ENCODE data around the gene ARHGEF12.

ARHGEF12 gene

GRCh38 chr11:120331301-120331996 is 4.8 kb upstream of the ARHGEF12 start:
- Mint-ChIP-seq H3K27ac (no peak overlapping the region), H3K4me1 (peaks cover 19% of the 10 kb centered on the region), H3K36me3 (no peaks in the 10 kb centered on the region), H3K4me3 (no peak overlapping the region), H3K27me3 (peaks cover 40% of the 10 kb centered on the region), H3K9me3 (no peaks in the 10 kb centered on the region)

DNA sequence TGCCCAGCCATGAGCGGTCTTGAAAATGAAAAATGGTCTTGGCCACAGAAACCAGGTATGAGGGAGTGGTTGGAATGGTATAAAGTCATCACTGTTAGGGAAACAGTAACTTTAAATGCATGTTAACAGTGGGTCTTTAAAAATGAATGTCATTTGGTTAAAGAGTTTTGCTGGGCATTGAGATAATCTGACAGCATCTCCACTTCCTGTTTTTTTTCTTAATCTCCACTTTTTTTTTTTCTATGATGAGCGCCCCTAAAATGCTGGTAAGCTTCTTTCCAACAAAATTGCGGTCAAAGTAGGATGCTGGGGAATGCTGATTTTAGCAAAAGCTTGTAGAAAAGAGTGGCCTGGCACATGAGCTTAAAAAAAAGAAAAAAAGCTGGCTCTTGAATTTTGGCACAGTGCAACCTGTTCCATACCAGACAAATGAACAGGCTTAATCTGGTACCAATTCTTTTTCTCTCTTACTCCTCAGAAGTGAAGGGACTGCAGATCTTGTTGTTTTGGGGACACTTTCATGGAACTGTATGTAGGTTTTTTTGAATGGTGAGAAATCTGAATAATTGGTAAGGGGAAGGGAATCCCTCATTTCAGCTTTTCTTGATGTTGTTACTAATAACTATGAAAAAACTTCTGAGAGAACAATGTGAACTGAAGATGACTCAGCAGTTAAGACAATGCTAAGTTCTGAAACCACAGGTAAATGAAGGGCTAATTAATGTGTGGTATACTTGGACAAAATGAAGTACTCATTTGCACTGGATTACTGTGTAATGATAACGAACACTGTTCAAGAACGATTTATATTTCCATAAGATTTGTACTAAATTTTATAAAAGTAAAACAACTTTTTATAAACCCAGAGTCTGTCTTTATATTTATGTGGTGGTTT is 3.1 kb upstream of the ARHGEF12 start:
- Mint-ChIP-seq H3K27me3 (peaks cover 40% of the 10 kb centered on the region), H3K27ac (no peak overlapping the region)

DNA sequence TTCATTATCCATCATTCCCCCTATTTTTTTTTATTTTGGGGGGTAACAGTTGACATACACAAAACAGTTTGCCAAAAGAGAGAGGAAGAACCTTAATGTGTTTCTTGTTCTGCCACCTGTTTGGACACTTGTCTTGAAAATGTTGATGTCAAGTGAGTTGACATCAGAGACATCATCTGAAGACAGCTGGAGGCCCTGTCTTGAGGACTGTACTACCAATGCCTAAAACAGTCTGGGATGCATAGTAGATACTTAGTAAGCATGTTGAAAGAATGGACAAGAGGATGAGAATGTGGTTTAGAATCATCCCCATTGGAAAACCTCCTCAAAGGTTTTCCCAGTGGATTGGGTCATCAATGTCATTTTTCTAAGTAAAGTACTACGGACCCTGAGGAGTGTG is 2.4 kb upstream of the ARHGEF12 start:
- H3K27ac Mint-ChIP-seq, result no peak overlapping the region
- H3K9me3 Mint-ChIP-seq, result no peaks in the 10 kb centered on the region
- H3K4me1 Mint-ChIP-seq, result peaks cover 20% of the 10 kb centered on the region
- H3K36me3 Mint-ChIP-seq, result peaks cover 3% of the 10 kb centered on the region
- no peak overlapping the region for H3K4me3 Mint-ChIP-seq
- H3K27me3 Mint-ChIP-seq, result peaks cover 42% of the 10 kb centered on the region

More for the DNA sequence above, 3.1 kb upstream of the ARHGEF12 start:
- Mint-ChIP-seq H3K9me3 (no peaks in the 10 kb centered on the region), H3K4me3 (no peak overlapping the region), H3K36me3 (peaks cover 3% of the 10 kb centered on the region), H3K4me1 (peaks cover 19% of the 10 kb centered on the region)

DNA sequence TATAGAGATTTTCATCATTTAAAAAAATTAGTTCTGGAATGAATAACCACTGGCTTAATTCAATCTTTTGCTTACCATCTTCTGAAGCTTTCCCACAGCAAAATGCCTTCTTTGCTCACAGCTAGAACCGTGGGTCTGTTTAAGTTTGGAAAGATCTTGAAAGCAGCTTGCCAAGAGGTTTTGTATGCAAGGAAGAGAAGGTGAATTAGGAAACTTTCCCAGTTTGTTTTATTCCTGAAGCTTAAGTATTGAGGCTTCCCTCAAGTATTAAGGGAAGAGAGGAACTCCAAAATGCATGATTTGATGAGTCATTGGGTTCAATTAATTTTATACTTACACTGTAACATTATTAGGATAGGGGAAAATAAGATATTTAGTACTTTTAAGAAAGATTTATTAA is 1.9 kb upstream of the ARHGEF12 start:
- Mint-ChIP-seq H3K27me3 (peaks cover 45% of the 10 kb centered on the region), H3K9me3 (no peaks in the 10 kb centered on the region), H3K4me1 (peaks cover 22% of the 10 kb centered on the region), H3K27ac (no peak overlapping the region), H3K36me3 (peaks cover 3% of the 10 kb centered on the region), H3K4me3 (no peak overlapping the region)

DNA sequence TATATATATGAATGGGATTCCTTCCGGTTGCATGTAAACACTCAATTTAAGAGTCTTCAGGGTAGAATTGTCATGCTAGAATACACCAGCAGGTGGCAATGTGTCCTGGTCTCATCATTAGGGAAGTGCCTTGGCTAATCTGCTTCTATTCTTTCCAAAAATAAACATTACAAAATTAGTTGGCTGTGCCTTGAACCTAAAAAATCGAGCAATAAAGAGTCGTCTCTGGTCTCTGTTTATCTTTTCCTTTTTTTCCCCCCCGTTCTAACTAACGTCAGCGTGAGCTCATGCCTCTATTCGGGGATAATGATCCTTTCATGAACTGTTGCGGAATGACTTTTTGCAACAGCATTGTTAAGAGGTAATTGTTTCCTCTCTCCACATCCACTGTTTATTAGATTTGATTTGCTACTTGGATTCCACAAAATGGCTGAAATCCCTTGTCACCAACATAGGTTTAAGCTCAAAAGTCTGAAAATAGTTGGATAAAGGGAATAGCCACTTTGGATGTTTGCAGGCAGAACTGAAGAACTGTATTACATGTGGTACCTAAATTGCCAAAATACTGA is 1.2 kb upstream of the ARHGEF12 start:
- peaks cover 47% of the 10 kb centered on the region for H3K27me3 Mint-ChIP-seq
- peak overlapping the region; percentile 73 for H3K27ac Mint-ChIP-seq
- no peaks in the 10 kb centered on the region for H3K9me3 Mint-ChIP-seq
- H3K4me3 Mint-ChIP-seq, result peak overlapping the region; percentile 82
- peaks cover 28% of the 10 kb centered on the region for H3K4me1 Mint-ChIP-seq
- H3K36me3 Mint-ChIP-seq, result peaks cover 3% of the 10 kb centered on the region

GRCh38 chr11:120335556-120335907 is 681 bp upstream of the ARHGEF12 start:
- H3K4me1 Mint-ChIP-seq, result peaks cover 34% of the 10 kb centered on the region
- H3K9me3 Mint-ChIP-seq, result no peaks in the 10 kb centered on the region
- H3K4me3 Mint-ChIP-seq, result peak overlapping the region; percentile 82
- H3K27ac Mint-ChIP-seq, result no peak overlapping the region
- peaks cover 48% of the 10 kb centered on the region for H3K27me3 Mint-ChIP-seq
- H3K36me3 Mint-ChIP-seq, result peaks cover 3% of the 10 kb centered on the region

DNA sequence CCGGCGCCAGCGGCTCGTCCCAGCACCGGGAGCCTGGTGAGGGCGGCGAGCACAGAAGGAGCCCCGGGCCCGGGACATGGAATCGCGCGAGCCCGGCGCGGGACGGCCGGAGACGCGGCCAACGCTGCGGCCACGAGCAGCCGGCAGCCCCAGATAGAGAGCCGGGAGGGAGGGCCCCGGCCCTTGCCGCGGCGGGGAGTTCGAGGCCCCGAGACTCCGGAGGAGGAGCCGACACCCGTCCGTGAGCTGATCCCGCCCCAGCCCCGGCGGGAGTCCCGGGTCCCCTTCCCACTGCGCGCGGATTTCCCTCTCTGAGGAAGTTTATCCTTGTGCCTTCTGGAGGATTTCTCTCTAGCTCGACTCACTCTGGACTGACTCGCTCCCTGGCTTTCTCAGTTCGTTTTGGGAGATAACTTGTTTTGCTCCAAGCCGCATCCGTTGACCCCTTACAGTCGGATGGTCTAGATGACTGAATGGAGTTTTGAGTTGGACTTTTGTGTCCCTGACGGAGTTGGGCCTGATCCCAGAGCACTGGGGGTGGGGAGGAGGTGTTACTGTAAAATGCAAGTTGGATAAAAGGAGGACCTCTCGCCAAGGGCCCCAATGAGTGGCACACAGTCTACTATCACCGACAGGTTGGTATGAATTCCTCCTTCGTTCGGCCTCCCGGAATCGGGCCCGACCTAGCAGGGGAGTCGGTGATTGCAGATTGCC is 585 bp downstream of the ARHGEF12 start:
- Mint-ChIP-seq H3K4me3 (peak overlapping the region; percentile 95), H3K27me3 (peaks cover 47% of the 10 kb centered on the region), H3K4me1 (peaks cover 35% of the 10 kb centered on the region), H3K27ac (no peak overlapping the region), H3K9me3 (no peaks in the 10 kb centered on the region), H3K36me3 (peaks cover 3% of the 10 kb centered on the region)

DNA sequence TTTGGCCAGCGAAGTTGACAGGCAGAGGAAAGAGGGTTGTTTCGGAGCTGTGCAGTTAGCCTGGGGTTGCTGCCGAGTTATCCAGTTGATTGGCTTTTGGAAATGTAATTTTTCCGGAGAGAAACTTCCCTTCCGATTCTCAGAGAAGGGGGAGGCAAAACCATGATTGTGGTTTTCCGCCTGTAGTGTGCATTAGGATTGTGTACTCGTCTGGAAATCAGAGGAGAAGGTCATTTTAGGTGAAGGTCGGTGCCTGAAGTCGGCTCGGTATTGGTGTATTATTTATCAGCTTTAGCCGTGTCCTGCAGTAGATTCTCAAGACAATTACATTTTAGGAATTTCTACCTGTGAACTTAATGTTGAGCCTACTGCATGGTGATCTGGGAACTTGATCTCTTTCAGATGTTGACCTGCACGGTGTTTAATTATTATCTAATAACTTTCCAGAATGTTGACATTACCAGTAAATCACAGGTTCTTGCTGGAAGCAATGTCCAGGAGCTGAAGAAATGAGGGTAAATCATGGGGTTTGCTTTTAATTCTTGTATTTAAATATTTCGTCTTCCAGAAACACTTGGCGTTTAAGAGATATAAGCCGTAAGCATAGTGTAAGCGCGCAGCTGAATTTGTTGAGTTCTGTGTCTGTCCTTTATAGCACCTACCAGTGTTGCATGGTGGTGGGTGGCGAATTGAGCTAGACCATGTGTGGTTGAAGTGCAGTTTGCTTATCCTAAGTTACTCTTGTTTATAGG is 1.3 kb downstream of the ARHGEF12 start:
- Mint-ChIP-seq H3K4me1 (peaks cover 40% of the 10 kb centered on the region), H3K4me3 (peak overlapping the region; percentile 95), H3K36me3 (peaks cover 5% of the 10 kb centered on the region), H3K27me3 (peaks cover 52% of the 10 kb centered on the region), H3K27ac (no peak overlapping the region), H3K9me3 (peaks cover 5% of the 10 kb centered on the region)

- Mint-ChIP-seq H3K27ac (no peak overlapping the region), H3K4me3 (peak overlapping the region; percentile 95), H3K4me1 (peaks cover 40% of the 10 kb centered on the region), H3K9me3 (peaks cover 6% of the 10 kb centered on the region), H3K36me3 (peaks cover 5% of the 10 kb centered on the region), H3K27me3 (peaks cover 49% of the 10 kb centered on the region)
These were observed 2.1 kb downstream of the ARHGEF12 start for GRCh38 chr11:120338107-120338933.

GRCh38 chr11:120339394-120339890 is 3.2 kb downstream of the ARHGEF12 start:
- peaks cover 48% of the 10 kb centered on the region for H3K27me3 Mint-ChIP-seq
- H3K9me3 Mint-ChIP-seq, result peaks cover 6% of the 10 kb centered on the region
- peaks cover 49% of the 10 kb centered on the region for H3K4me1 Mint-ChIP-seq
- H3K4me3 Mint-ChIP-seq, result no peak overlapping the region
- H3K36me3 Mint-ChIP-seq, result peaks cover 5% of the 10 kb centered on the region
- no peak overlapping the region for H3K27ac Mint-ChIP-seq

- H3K9me3 Mint-ChIP-seq, result peaks cover 6% of the 10 kb centered on the region
- H3K27me3 Mint-ChIP-seq, result peaks cover 49% of the 10 kb centered on the region
- H3K36me3 Mint-ChIP-seq, result peaks cover 5% of the 10 kb centered on the region
- H3K4me1 Mint-ChIP-seq, result peaks cover 53% of the 10 kb centered on the region
- H3K27ac Mint-ChIP-seq, result no peak overlapping the region
- no peak overlapping the region for H3K4me3 Mint-ChIP-seq
These were observed 4.3 kb downstream of the ARHGEF12 start for GRCh38 chr11:120340529-120340928.

GRCh38 chr11:120342226-120342625 is 6.0 kb downstream of the ARHGEF12 start:
- Mint-ChIP-seq H3K27ac (no peak overlapping the region), H3K4me1 (peaks cover 60% of the 10 kb centered on the region), H3K36me3 (peaks cover 4% of the 10 kb centered on the region), H3K27me3 (peaks cover 54% of the 10 kb centered on the region), H3K4me3 (no peak overlapping the region), H3K9me3 (peaks cover 6% of the 10 kb centered on the region)

- no peak overlapping the region for H3K4me3 Mint-ChIP-seq
- peaks cover 56% of the 10 kb centered on the region for H3K4me1 Mint-ChIP-seq
- peaks cover 6% of the 10 kb centered on the region for H3K9me3 Mint-ChIP-seq
- H3K27me3 Mint-ChIP-seq, result peaks cover 55% of the 10 kb centered on the region
- H3K27ac Mint-ChIP-seq, result no peak overlapping the region
- peaks cover 2% of the 10 kb centered on the region for H3K36me3 Mint-ChIP-seq
These were observed 6.5 kb downstream of the ARHGEF12 start for GRCh38 chr11:120342678-120343077.

- Mint-ChIP-seq H3K27me3 (peaks cover 53% of the 10 kb centered on the region), H3K9me3 (peaks cover 6% of the 10 kb centered on the region), H3K36me3 (peaks cover 2% of the 10 kb centered on the region), H3K27ac (no peak overlapping the region), H3K4me3 (no peak overlapping the region), H3K4me1 (peaks cover 51% of the 10 kb centered on the region)
These were observed 7.2 kb downstream of the ARHGEF12 start for GRCh38 chr11:120343429-120343828.
